NCI-H2107 treated with DMSO at 0.1 percent for 48 hours (cell line): ENCODE data around the gene MYH9.
"Not testable (repeated sequence)": the region's sequence is repeated elsewhere in the genome, so short reads cannot be mapped to it uniquely, and the experiment has no call there.

ENCODE experiments used
- DNase-seq: peaks from one replicate; lab custom pipeline; 2025; ENCODE audit not compliant: unreplicated experiment; lab: John Stamatoyannopoulos, UW

Gene MYH9

DNA sequence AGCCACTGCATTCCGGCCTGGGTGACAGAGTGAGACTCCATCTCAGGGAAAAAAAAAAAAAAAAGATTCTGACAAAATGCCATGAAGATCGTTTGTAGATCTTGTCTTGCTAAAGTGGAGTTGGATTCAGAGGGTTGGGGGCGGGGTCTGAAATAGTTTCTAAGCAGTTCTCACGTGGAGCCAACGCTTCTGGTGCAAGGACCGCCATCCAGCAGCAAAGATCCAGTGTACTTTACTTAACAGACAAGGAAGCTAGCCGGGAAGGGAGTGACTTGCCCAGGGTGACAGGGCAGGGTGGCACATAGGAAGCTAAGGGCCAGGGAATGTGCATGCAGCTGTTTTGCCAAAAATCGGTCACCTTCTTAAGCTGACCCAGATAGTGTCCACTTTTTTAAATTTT is 107.4 kb downstream of the MYH9 start:
- DNase-seq: no peak

GRCh38 chr22:36279219-36279666 is 108.5 kb downstream of the MYH9 start:
- no peak for DNase-seq

DNA sequence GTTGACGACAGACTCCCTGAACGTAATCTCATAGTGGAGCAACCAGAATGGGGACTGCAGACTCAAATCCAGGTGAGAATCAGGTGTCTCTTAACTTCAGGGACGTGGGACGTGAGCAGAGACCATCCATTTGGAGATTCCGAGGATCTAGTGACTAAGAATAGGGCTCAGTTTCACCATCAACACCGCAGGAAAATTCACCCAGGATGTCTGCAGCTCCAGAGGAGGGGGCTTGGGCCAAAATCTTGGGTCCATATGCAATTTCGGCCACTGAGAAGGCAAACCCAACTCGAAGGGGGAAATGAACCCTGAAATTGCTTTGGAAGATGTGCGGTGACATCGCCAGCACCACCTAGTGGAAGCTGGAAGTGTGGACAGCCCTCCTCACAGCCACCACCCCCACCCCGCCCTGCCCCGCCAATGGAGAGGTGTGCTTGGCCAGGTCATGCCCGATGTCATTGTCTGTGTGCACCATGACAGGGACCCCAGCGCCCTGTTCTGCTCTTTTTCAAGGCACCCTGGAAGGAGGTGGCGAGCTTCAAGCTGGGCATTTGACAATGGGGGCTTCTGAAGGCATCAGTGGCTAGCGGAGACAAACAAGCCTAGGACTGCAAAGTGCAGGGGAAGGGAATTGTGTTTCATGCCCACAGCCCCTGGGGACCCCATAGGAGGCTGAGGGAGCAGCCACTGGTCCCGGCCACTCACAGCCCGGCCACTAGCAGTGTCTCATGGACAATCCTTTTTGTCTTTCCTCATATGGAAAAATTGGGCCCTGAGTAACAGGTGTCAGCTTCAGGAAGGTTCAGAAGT is 110.1 kb downstream of the MYH9 start:
- DNase-seq: no peak

- no peak for DNase-seq
Measured at GRCh38 chr22:36274531-36274930, 113.2 kb downstream of the MYH9 start.

DNA sequence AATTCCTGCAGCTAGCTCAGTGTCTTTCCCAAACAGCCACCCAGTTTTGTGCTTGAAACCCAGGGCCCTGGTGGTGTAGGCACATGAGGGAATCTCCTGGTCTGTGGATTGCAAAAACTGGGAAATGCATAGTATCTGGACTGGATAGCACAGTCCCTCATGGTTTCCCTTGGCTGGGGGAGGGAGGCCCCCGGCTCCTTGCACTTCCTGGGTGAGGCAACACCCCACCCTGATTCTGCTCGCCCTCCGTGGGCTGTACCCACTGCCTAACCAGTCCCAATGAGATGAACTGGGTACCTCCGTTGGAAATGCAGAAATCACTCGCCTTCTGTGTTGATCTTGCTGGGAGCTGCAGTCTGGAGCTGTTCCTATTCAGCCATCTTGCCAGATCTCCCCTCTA is 115.8 kb downstream of the MYH9 start:
- not testable (repeated sequence) for DNase-seq

DNA sequence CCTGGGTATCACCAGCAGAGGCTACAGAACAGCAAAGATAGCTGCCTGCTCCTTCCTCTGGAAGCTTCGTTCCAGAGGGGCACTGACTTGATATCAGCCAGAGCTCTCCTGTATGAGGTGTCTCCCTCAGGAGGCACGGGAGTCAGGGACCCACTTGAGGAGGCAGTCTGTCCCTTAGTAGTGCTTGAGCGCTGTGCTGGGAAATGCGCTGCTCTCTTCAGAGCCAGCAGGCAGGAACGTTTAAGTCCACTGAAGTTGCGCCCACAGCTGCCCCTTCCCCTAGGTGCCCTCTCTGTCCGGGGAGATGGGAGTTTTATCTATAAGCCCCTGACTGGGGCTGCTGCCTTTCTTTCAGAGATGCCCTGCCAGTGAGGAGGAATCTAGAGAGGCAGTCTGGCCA is 116.5 kb downstream of the MYH9 start:
- DNase-seq: not testable (repeated sequence)

- DNase-seq: no peak
Measured at GRCh38 chr22:36267896-36268485, 119.8 kb downstream of the MYH9 start.

- no peak for DNase-seq
Measured at GRCh38 chr22:36267058-36267457, 120.7 kb downstream of the MYH9 start.

GRCh38 chr22:36263886-36264664 is 123.7 kb downstream of the MYH9 start:
- DNase-seq: not testable (repeated sequence)

GRCh38 chr22:36263216-36263673 is 124.5 kb downstream of the MYH9 start:
- DNase-seq: not testable (repeated sequence)

DNA sequence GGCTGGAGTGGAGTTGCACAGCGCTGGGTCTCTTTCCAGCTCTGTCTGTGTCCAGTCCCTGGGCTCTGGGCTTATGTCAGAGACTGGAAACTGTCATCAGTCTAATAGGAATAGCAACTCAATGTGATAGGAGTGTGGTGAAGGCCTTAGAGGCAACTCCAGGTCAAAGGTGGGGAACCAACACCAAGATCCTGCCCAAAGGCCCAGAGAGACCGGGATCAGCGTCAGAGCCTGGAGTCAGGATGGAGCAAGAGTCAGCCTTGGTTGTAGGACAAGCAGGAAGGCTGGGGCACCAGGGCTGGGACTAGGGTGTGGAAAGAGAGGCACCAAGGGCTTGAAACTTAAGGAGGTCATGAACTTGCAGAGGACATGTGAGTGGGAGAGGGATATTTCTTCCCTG is 125.5 kb downstream of the MYH9 start:
- DNase-seq: not testable (repeated sequence)

GRCh38 chr22:36261675-36262074 is 126.1 kb downstream of the MYH9 start:
- DNase-seq: not testable (repeated sequence)

- no peak for DNase-seq
Measured at GRCh38 chr22:36259615-36260300, 128.0 kb downstream of the MYH9 start.

GRCh38 chr22:36258701-36259614 is 128.8 kb downstream of the MYH9 start:
- DNase-seq: no peak

- no peak for DNase-seq
Measured at GRCh38 chr22:36257948-36258670, 129.7 kb downstream of the MYH9 start.

- no peak for DNase-seq
Measured at GRCh38 chr22:36257308-36257707, 130.5 kb downstream of the MYH9 start.

DNA sequence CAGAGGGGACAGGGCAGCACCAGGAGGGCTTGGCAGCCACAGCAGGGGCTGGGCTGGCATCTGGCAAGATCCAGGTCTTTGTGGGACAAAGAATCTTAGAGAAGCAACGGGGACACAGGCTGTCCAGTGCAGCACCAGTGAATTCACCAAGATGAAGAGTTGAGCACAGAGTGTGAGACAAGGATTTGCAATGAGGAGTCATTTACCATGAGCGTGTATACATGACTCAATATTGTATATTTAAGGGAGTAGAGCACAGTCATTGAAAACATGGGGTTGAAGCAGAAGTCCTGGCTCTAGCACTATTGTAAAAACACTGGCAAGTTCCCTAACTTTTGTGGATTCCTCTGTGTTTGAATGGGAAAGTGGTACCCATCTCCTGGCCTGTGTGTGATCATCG is 131.3 kb downstream of the MYH9 start:
- DNase-seq: no peak

DNA sequence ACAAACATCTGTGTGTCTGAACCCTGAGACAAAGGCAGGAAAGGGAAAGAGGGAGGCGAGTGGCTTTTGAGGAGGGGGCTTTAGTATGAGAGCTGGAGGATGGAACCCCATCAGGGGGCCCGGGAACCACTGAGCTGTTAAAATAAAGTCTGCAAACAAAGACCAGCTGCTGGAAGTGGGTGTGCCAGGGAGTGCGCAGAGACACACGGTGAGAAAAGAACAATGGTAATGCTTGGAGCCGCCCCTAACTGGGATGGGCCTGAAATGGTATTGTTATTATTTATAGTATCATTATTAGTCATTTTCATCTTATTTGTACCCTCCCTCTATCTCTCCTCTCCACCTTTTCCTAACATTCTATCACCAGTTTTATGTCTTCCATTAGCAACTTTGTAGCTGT is 132.2 kb downstream of the MYH9 start:
- not testable (repeated sequence) for DNase-seq
